ENCODE results near the gene BMAL1.
A peak's percentile ranks its signal among the peaks of the same experiment; 100 is the strongest.

BMAL1 gene

GRCh38 chr11:13318498-13319295 lies 41.1 kb downstream of the BMAL1 start:
- DNase-seq, result no peak

GRCh38 chr11:13320688-13321087 lies 43.1 kb downstream of the BMAL1 start:
- no peak for DNase-seq

GRCh38 chr11:13321431-13321830 lies 43.8 kb downstream of the BMAL1 start:
- DNase-seq, result no peak

GRCh38 chr11:13324141-13324540 lies 46.6 kb downstream of the BMAL1 start:
- no peak for DNase-seq

- no peak for DNase-seq
Measured at GRCh38 chr11:13324709-13325108, 47.1 kb downstream of the BMAL1 start.

GRCh38 chr11:13327421-13327820 lies 49.8 kb downstream of the BMAL1 start:
- no peak for DNase-seq

GRCh38 chr11:13328286-13328685 lies 50.7 kb downstream of the BMAL1 start:
- DNase-seq, result no peak

- no peak for DNase-seq
Measured at GRCh38 chr11:13329670-13330356, 52.2 kb downstream of the BMAL1 start.

- DNase-seq, result no peak
Measured at GRCh38 chr11:13332124-13332523, 54.5 kb downstream of the BMAL1 start.

GRCh38 chr11:13333456-13333957 lies 55.9 kb downstream of the BMAL1 start:
- no peak for DNase-seq

GRCh38 chr11:13334034-13334786 lies 56.6 kb downstream of the BMAL1 start:
- DNase-seq, result no peak

GRCh38 chr11:13335319-13335718 lies 57.7 kb downstream of the BMAL1 start:
- peak; percentile 83 for DNase-seq

- DNase-seq, result no peak
Measured at GRCh38 chr11:13336246-13336878, 58.8 kb downstream of the BMAL1 start.

- peak; percentile 48 for DNase-seq
Measured at GRCh38 chr11:13338019-13338426, 60.4 kb downstream of the BMAL1 start.

- peak; percentile 46 for DNase-seq
Measured at GRCh38 chr11:13338427-13339069, 61.0 kb downstream of the BMAL1 start.

- DNase-seq, result peak; percentile 66
Measured at GRCh38 chr11:13339195-13340153, 61.9 kb downstream of the BMAL1 start.

GRCh38 chr11:13341026-13341425 lies 63.4 kb downstream of the BMAL1 start:
- DNase-seq, result no peak

- DNase-seq, result no peak
Measured at GRCh38 chr11:13343067-13343466, 65.5 kb downstream of the BMAL1 start.

GRCh38 chr11:13343931-13344717 lies 66.5 kb downstream of the BMAL1 start:
- peak; percentile 78 for DNase-seq

- DNase-seq, result no peak
Measured at GRCh38 chr11:13344818-13345217, 67.2 kb downstream of the BMAL1 start.
